OCI-LY3 (cell line): ENCODE measurements around the gene STARD9.

Experiments used
- EZH2phosphoT487 ChIP-seq: fragments of 200-600 bp; shearing (Covaris generic); IDR thresholded peaks from 2 replicates; pipeline ENCODE4 v1.6.1; 2018; ENCODE audit warnings: antibody characterized with exemption, mixed run types, low read depth
- TF ChIP-seq, protein P1 (sequence below): fragments of 200-600, 300-600 bp; sonication (generic); IDR thresholded peaks from 2 replicates; pipeline ENCODE4 v1.5.1; 2014; ENCODE audit warnings: antibody characterized with exemption, low read length, low read depth

DNA sequence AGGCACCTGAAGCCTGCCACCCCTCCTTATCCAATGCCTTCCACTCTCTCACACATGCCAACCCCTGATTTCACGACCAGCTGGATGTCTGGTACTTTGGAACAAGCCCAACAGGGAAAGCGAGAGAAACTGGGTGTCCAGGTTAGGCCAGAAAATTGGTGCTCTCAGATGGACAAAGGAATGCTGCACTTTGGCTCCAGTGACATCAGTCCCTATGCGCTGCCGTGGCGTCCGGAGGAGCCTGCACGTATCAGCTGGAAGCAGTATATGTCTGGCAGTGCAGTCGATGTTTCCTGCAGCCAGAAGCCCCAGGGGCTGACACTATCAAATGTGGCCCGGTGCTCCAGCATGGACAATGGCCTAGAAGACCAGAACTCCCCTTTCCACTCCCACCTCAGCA lies 116.4 kb downstream of the STARD9 start:
- TF ChIP-seq, protein P1, sequence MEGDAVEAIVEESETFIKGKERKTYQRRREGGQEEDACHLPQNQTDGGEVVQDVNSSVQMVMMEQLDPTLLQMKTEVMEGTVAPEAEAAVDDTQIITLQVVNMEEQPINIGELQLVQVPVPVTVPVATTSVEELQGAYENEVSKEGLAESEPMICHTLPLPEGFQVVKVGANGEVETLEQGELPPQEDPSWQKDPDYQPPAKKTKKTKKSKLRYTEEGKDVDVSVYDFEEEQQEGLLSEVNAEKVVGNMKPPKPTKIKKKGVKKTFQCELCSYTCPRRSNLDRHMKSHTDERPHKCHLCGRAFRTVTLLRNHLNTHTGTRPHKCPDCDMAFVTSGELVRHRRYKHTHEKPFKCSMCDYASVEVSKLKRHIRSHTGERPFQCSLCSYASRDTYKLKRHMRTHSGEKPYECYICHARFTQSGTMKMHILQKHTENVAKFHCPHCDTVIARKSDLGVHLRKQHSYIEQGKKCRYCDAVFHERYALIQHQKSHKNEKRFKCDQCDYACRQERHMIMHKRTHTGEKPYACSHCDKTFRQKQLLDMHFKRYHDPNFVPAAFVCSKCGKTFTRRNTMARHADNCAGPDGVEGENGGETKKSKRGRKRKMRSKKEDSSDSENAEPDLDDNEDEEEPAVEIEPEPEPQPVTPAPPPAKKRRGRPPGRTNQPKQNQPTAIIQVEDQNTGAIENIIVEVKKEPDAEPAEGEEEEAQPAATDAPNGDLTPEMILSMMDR = no peak
- no peak for TF ChIP-seq EZH2phosphoT487
